ENCODE data around the gene CYTH3. TPM values are rescaled to one million over a fixed set of nuclear protein-coding genes. Genes with fewer than 3 reads are reported as not detected.

CYTH3 gene
- total and polyA plus RNA-seq, 2 of the 13 experiments (the other 11 are each of a cell fraction or from before 2014, with no cell fraction given) = 3.1 to 3.8 TPM

- no peak overlapping the region for H3K4me3 ChIP-seq (replicated peaks in 1 of 3; ENCODE audit: insufficient read depth in 1 of 3, low read depth in 2 of 3, low read length in 3 of 3)
- no peak overlapping the region for H3K9ac ChIP-seq (ENCODE audit: insufficient read depth, low read depth, low read length)
- ATAC-seq (no peak), DNase-seq (ENCODE audit: low spot score) (no peak), FAIRE-seq (no peak)
- no peaks in the 10 kb centered on the region for H3K9me3 ChIP-seq (ENCODE audit: low read length)
- peaks cover 9 to 37% of the 10 kb centered on the region in 2 experiments; a peak in 4 of 5 replicates for H3K36me3 ChIP-seq (replicated peaks in 1 of 2; ENCODE audit: control insufficient read depth in 1 of 2, insufficient read depth in 2 of 2, low read length in 2 of 2)
- H3K4me1 ChIP-seq (ENCODE audit: insufficient read depth, low read length) = no peaks in the 10 kb centered on the region
- in situ Hi-C loops (cut with HindIII; ENCODE audit: extremely low pct_ligation_motif_present, low pct_unique_long_range_greater_than_20kb) = no loop called here
- no peaks in the 10 kb centered on the region for H3K27me3 ChIP-seq (ENCODE audit: control insufficient read depth in 1 of 2, insufficient read depth in 2 of 2, low read length in 2 of 2)
- TF ChIP-seq ZNF674 (CRISPR knock-in tag; IDR thresholded peaks at IDR 0.05; ENCODE audit: low read depth) (no peak), PRMT3 (CRISPR knock-in tag; IDR thresholded peaks at IDR 0.05; ENCODE audit: borderline replicate concordance, low read depth) (no peak), SP2 (CRISPR knock-in tag; IDR thresholded peaks at IDR 0.05) (no peak), ZNF124 (CRISPR knock-in tag; IDR thresholded peaks at IDR 0.05) (no peak), ZNF580 (CRISPR knock-in tag; IDR thresholded peaks at IDR 0.05; ENCODE audit: borderline replicate concordance, low read depth) (no peak), ZNF382 (CRISPR knock-in tag; IDR thresholded peaks at IDR 0.05; ENCODE audit: borderline replicate concordance) (no peak), MIXL1 (CRISPR knock-in tag; IDR thresholded peaks at IDR 0.05) (no peak), TBL1XR1 (IDR thresholded peaks at IDR 0.05; ENCODE audit: borderline replicate concordance, low read length, partially characterized antibody) (no peak), FOXC1 (CRISPR knock-in tag; IDR thresholded peaks at IDR 0.05; ENCODE audit: borderline replicate concordance) (no peak), E2F5 (CRISPR knock-in tag; conservative IDR thresholded peaks at IDR 0.05) (no peak), STAT5B (CRISPR knock-in tag; IDR thresholded peaks at IDR 0.05) (no peak), MXD3 (CRISPR knock-in tag; IDR thresholded peaks at IDR 0.05) (no peak), ZBTB39 (CRISPR knock-in tag; IDR thresholded peaks at IDR 0.05) (no peak), SOX5 (CRISPR knock-in tag; IDR thresholded peaks at IDR 0.05; ENCODE audit: borderline replicate concordance) (no peak), IRF9 (CRISPR knock-in tag; IDR thresholded peaks at IDR 0.05; ENCODE audit: borderline replicate concordance) (no peak), ZNF790 (CRISPR knock-in tag; IDR thresholded peaks at IDR 0.05; ENCODE audit: borderline replicate concordance) (no peak)
- intact Hi-C loops (cut with micrococcal nuclease; ENCODE audit: unreplicated experiment) = no loop called here
- POLR2A ChIA-PET = no interaction called here
- no peak overlapping the region for H3K4me2 ChIP-seq (ENCODE audit: low read depth, low read length)
- no peaks in the 10 kb centered on the region for H3K79me2 ChIP-seq (ENCODE audit: insufficient read depth, low read length)
- WGBS (ENCODE audit: low lambda C conversion rate) = 92% methylated on average over 8 of the region's 11 CpGs
- H3K27ac ChIP-seq (ENCODE audit: extremely low read length, insufficient read depth, low read length) = no peak overlapping the region
- BruUV-seq (replicated peaks) = no TSS peak
- no peaks in the 10 kb centered on the region for H4K20me1 ChIP-seq (ENCODE audit: insufficient read depth, low read length)
- CTCF ChIA-PET (ENCODE audit: low intra/inter-chr PET ratio, low total read pairs) = no interaction called here
- H2AFZ ChIP-seq (ENCODE audit: low read length) = no peak overlapping the region
Measured at GRCh38 chr7:6159097-6159483, 113.3 kb downstream of the CYTH3 start.
